M059J (cell line): Measurements from ENCODE around the gene NDST3. TPM values are rescaled to one million over a fixed set of nuclear protein-coding genes. Genes with fewer than 3 reads are reported as not detected.
A peak's percentile ranks its signal among the peaks of the same experiment; 100 is the strongest.

ENCODE experiments used
- DNase-seq: peaks from one replicate; pipeline ENCODE4 v3.0.0-alpha.2; 2012; ENCODE audit warnings: low read depth
- total RNA-seq: library from RNA; depleted of rRNA; stranded (reverse); fragments of >200 nt; shearing (Covaris generic); gene quantifications from 2 replicates; pipeline ENCODE4 v1.2.3, GENCODE V29; 2014

Gene NDST3
- total RNA-seq, 1 experiment from 2014 or later, result 0.07 TPM

DNA sequence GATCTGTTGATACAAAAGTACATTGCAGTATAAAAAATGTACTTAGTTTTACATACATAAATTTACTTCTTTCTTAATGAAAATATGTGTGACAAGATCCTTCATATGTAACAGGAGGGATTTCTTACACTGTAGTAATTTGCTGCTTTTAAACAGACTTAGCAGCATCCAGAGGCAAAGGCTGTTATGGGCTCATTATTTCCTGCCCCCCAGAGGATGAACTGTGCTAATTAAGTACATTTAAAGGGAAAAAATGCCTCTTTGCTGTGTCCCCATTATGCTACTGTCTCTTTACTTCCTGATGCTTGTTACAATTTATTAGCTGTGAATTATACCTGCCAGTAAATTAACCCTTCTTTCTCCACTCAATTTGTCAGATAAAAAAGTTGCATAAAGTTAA, 47.1 kb downstream of the NDST3 start:
- no peak for DNase-seq

DNA sequence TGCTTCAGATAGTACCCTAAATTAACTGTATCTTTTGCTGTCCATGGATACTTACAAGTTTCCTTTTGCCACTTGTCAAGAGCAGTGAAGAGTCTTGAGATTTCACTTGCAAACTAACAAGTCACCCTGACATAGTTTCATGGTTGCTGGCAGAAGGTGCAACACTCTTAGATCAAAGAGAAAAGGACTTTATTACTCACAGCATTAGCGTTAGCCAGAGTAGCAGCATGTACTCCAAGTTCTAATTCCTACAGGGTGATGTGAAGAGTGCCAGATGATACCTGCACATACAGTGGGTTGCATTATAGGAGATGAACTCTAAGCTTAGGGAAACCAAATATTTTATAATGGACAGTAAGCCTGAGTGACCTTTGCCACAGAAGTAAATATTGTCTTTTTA, 47.9 kb downstream of the NDST3 start:
- DNase-seq, result no peak

DNA sequence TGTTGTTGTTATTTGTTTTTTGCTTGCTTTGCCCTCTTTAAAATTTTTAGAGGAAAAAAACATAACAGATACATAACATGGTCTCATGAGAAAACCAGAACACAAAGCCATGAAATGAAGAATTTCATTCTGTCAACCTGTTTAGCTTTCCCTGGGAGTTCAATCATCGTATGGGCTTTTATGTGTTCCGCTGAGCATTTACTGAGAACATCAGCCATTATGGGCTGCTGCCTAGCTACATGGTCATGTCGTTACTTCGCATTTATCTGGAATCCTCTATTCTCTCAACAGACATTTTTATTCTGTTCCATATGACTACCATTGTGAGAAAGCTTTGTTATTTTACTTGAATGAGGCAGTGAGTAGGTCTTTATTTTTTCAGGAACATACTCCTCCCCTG, 51.4 kb downstream of the NDST3 start:
- DNase-seq, result no peak

DNA sequence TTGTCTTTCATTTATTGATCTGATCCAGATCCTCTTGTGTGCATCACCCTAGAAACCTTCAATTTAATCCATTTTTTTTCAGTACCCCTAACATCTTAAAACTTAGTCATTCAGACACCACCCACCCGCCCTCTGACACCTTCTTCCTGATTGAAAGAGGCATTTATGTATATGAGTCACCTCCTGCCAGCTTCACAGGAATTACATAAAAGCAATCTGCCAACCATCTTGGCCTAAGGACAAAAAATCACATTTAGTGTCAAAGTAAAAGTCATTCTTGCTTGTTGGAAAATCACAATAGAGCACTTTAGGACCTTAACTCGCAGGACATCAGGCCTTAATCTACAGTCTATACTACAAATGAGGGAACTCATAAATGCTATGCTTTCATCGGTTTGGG, 52.1 kb downstream of the NDST3 start:
- peak; percentile 76 for DNase-seq

DNA sequence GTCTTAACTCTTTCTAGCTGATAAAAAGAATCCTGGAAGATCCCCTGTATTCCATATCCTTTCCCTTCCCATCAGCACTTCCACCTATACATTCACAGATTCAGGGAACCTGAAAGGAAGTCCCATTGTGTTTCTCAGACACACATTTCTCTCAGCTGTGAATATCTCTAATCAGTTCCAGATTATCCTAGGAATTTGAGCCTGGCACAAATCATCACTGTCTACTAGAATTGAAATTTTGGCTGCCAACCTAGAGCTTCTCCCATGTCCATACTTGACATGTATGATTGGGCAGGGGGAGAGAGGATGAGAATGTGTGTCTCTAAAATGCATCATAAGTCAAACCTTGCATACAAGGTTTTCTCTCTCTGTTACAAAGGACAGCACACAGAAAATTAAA, 53.1 kb downstream of the NDST3 start:
- no peak for DNase-seq

DNA sequence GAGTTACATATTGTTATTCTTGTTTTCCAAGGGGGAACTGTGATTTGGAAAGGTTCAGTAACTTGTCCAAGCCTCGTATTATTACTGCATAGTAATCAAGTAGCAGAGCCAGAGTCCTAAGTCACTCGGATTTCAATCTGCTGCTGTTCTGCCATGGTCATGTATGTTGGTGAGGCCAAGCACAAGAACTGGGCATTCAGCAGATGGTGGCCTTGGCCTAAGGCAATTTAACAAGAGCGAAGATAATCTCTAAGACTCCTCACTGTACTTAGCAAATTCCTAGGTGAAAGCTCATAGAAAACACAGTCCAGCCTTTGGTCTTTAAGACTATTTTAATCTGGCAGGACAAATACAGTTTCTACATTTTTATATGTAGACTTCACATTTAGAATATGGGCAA, 64.8 kb downstream of the NDST3 start:
- no peak for DNase-seq

DNA sequence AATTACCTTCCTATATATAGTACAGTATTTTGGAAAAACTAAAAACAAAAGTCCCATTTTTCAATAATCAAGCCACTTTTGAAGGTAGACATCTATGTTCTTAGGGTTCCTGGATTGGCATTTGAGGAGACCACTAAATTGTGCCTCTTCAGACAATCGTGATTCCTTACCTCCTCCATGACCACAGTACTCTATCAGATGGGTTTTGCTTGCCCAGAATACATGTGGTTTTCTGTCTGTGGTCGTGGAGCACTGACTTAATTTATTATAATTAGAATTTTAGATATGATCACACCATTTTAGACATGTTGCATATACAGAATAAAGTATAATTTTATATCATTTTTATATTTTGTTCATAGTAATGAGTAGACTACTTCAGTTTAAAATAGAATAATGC, 67.9 kb downstream of the NDST3 start:
- no peak for DNase-seq

DNA sequence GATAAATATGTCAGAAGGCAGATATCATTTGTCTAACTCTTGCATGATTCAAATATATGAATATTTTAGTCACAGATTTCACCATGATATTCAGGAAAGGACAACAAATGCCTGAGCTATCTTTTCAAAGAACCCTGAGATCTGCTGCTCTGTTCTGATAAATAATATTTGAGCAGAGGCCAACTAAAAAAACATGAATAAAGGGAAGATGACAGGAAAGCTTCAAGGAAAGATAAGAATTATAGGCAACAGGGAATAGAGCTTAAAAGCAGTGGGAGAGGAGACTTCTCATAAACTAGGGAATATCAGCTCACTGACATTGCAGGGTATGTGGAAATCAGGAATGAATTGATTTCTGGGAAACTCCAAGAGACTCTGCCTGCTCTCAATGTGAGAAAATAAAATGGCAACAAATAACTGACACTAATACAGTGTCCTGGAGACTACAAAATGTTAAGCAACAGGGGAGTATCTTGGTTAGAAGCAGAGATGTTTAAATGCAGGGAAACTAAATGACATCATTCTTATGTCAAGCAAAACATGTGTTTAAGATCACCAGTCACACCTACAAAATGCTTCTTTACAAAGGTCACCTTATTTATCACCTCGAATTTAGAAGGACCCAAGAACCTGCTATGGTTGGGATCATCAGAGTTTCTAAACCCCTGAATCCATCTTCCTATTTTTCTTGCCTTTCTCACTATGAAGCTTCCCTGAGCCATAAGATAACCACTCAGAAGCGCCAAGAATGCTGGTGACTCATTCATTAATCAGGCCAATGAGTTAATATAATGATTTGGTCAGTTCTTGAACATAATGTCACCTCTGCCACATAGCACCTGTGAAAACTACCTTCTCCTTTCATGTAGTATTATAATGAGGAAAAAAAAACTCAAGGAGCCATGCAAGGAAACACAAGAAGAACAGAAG, 78.1 kb downstream of the NDST3 start:
- DNase-seq, result peak; percentile 30

DNA sequence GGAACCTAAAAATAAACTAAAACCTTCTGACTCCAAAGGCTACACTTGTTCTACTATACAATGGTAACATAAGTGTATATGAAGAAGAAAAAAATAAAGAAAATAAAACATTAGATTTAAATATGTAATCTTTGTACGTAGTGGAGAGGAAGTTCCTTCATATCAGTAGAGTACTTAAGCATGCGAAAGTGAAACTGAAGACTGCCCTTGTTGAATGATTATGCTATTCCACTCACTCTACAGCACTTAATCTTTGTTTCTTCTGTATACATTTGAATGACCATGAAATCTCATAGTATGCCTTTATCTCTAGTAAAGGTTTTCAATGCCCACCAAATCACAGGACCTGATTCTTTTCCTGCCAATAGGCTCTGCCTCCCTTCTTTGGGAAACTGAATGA, 78.9 kb downstream of the NDST3 start:
- no peak for DNase-seq

DNA sequence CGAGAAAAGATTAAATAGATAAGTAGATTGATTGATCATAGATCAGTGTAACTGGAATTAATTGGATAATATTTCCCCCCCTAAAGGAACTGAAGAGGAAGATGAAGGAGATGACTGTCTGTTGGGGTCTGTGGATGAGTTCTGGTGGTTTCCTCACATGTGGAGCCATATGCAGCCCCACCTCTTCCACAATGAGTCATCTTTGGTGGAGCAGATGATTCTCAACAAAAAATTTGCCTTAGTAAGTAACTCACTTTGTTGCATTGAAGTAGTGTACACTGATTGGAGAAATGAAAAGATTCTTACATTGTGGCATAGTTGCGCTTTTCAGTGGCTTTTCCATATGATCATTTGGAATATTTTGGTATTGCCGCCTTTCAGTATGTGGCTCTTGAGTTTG, 80.4 kb downstream of the NDST3 start:
- DNase-seq, result peak; percentile 20

DNA sequence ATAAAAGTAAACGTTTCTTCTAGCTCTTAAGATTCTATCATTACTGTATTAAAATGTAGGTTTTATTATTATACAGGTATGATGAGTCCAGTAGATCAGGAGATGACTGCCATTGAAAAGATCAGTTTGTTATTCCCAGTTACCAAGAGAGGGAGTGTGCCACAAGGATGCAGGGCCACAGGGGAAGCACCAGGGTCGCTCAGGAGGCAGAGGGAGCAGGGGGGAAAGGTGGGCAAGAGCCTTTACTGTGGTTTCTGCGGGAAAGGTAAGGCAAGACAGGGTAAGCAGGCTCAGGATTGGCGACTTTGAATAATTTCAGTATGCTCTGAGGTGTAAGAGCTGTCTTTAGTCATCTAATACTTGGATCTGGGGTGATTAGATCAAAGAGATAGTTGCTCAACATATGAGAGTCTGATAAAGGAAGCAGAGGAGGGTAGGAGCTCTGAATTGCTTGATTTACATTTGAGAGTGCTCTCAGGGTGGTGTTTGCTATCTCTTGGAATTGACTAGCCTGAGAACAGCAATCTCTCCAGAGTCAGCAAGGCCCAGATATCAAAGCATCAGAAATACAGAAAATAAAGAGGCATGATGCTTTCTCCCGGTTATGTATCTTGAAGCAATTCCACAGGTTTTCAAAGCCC, 86.0 kb downstream of the NDST3 start:
- DNase-seq, result no peak

DNA sequence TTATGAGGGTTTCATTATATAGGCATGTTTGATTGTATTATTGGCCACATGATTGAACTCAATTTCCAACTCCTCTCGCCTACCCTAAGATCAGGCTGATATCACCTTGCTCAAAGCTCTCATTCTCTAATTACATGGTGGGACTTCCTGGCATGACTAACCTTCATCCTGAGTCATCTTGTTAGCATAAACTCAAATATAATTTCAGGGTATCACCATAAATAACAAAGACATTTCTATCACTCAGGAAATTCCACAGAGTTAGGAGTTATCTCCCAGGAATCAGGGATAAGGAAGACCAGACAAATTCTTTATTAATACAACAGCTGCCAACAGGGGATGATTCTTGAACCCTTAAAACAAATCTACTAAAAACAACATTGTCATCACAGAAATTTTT, 90.7 kb downstream of the NDST3 start:
- DNase-seq, result peak; percentile 18

DNA sequence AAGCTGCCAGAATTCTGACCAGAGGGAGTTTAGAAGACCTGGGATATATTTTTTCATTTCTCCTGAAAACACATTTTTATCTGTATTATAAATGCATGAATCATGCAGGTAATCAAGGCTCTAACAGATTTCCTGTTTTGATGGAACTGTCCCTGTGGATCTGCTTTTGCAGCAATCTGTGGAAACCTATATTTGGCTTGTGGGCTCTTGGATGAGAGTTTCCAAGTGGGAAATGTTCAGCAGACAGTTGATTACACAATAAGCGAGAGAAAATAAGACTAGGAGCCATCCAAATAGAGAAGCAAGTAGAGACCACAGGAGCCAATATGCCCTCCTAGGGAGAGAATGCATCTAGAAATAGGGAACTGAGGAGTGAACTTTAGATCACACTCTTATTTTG, 105.0 kb downstream of the NDST3 start:
- DNase-seq, result no peak

DNA sequence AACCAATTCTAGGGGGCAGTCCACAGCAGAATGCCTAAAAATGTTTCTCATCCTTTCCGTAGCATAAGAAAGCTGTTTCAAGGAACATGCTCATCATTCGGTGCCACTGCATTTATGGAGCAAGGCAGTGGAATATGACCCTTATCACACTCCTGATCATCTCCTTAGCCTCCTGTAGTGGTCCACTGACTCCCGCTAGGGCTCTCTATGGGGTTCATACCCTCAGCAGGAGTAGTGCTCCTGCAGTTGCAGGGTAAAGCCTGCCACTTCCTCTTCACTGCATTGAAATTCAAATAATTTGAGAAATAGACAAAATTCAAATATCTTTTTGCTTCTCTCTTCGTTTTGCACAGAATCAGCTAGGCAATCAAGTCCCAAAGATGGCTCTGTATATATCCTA, 107.0 kb downstream of the NDST3 start:
- no peak for DNase-seq

DNA sequence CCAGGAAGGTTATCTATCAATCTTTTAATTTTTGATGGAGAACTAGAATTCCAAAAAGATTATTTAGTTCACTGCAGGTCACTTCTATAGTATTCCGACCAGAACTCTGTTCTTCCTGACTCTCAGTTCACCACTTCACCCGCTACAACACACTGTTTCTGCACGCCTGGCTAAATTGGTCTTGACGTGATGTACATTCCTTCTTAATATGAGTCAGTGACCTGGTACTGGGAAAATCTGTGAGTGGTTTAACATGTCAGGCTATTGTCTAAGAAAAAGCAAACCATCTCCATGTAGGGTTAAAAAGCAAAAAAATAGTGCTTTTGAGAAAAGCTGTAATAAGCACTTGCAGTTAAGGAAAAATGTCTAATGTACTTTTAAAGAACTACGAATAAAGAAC, 120.4 kb downstream of the NDST3 start:
- DNase-seq, result peak; percentile 61

DNA sequence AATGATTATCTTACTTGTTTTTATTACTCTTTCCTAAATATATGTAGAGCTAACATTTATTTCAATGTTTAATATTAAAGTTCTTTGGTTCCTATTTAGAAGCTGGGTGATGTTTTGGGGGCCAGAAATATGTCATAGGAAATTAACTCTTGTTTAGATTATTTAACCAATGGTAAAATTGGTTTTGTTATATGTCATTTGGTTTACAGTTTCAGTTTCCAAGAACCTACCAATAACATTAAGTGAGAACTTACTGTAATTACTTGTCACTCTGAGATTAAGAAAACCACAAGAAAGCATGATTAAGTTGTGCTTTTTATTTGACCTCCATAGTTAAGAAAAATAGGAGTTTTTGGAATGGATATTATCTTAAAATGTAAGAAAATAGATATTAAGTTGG, 121.2 kb downstream of the NDST3 start:
- DNase-seq, result no peak

DNA sequence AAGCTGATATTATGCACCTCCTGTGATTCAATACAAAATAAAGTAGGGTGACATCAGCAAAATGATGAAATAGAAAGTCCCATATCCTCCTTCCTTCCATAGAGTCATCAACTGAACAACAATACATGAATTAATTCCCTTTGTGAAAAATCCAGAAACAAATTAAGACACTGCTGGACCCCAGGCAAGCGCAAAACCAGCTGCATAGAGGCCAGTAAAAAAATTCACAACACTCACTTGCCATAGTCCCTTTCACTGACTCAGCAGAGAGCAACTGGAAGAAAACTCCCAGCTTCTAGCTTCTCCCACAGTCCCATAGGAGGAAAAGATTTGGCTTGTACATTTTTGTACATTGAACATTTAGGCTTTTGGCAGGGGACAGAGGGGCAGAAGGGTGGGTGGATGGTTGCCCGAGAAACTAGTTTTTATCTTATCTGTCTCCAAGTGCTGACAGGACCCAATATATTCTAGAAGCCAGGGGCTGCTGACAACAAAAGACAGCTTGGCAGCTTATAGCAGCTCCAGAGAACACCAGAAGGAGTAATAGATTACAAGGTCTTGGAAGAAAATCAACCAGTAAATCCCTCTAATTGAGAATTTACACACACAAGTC, 124.6 kb downstream of the NDST3 start:
- DNase-seq, result no peak

DNA sequence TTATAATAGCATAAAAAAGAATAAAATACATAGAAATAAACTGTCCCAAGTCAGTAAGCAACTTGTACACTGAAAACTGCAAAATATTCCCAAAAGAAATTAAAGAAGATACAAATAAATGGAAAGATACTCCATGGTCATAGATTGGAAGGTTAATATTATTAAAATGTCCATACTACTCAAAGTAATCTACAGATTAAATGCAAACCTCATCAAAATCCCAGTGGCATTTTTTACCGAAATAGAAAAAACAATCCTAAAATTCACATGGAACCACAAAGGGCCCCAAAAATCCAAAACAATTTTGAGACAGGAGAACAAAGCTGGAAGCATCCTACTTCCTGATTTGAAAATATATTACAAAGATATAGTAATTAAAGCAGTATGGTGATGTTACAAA, 133.0 kb downstream of the NDST3 start:
- DNase-seq, result no peak

DNA sequence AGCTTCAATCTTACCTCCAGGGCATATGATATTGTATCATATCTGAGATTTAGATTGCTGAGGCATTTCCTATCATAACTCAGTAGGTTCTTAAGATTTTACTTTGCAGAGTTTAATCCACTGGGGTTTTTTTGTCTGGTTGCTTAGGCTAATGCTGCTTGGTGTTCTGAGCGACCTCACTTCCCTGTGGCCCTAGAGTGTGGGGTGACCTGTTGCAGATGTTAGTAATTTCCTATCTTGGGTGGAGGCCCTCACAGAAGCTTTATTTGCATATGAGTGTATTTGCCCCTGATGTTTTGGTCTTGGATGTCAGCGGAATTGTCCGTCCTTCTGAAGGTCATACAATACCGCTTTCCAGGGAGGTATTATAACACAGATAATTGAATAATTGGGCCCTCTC, 137.1 kb downstream of the NDST3 start:
- no peak for DNase-seq

DNA sequence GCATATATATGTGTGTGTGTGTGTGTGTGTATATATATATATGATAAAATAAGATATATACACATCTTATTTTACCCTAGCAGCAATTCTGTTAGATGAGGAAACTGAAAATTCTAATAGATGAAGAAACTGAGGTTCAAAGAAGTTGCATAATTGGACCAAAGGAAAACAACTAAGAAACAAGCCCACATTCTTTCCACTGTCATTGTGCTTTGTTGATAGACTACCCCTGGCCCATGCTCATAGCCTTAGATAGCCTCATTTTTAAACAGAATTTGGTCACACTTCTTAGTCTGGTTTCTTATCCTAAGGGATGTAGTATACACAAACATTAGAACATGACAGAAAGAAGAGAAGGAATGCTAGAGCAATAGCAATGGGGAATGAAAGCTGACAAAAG, 138.8 kb downstream of the NDST3 start:
- peak; percentile 8 for DNase-seq

DNA sequence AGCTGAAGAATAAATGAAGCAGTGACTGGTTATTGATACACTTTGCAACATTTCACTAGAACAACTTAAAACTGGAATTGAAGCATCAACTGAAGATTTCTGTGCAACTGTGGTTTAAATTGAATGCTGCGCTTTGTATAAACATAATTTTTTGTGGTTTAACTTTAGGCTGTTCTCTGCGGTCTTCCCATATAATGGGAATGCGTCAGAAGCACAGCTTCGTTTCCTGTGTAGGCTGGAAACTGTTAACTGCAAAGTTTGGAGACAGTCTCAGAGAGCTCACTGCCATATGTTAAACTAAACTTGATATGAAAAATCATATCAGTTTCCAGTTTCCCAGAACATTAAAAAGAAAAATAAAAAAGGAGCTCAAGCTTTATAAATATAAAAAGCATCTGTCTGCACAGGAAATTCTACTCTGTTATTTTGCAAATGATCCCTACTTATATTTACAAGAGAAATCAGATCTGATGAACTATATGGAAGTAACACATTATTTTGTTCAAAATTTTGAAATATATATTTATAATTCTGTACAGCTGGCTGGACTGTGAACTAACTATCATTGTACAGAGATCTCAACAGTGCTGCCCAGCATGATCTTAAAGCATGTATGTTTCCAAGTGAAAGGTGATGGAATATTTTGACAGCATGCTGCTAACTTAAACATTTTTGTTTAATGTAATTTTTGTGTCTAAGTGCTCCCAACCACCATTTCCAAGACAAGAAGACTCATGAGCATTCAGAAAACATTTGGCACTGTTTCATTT, 139.9 kb downstream of the NDST3 start:
- peak; percentile 77 for DNase-seq

DNA sequence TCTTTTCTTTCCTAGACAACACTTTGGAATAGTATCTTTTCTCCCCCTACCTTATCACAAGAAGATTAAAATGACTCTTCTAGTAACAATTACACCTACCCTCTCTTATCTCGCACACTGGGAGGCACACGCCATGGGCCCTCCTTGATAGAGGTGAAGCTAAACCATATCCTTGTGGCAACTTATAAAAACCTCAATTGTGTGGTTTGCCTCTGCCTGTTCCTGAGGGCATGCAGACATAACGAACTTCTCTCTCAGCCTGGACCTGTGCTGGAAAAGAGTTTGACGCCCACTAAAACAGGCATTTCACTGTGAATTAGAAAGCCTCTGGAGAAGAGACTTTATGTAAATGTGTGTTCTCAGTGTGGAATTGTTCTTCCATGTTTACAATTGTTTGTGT, 141.2 kb downstream of the NDST3 start:
- DNase-seq, result peak; percentile 56
